ENCODE results near the gene CRELD2.

Gene CRELD2

DNA sequence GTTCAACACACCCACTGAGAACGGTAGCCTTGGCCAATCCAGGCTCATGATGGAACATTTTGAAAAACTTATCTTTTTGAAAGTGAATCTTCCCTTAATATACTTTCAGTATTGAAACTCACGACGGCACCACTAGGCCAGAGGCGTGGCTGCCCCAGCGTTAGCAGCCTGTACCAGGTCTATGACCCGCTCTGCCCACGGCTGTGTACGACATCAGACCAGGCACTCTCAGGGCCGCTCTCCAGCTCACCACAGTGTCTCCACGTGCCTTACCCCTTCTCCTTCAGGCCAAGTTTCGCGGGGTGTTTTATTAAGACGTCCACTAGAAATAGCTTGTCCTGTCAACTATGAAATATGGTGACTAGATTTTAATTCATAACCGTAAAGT, 31.4 kb upstream of the CRELD2 start:
- no peak for DNase-seq (ENCODE audit: low read depth in 1 of 2, low spot score in 1 of 2)

DNA sequence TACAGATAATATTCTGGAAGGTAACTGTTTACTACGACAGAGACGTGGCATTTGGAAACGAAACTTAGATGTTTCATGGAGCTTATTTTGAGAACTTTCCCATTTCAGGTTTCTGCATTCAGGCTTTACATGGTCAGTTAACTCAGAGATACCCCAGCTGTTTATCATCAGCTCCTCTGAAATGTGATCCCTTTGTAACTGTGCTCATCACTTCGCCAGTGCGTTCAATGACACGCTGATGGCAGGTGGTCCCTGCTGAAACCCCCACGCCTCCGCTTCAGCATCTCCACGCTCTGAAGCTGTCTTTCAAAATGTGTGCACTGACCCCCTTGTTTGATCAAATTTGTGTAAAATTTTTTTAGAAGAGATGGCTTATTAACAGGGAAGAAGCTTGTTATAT, 30.7 kb upstream of the CRELD2 start:
- DNase-seq (ENCODE audit: low read depth in 1 of 2, low spot score in 1 of 2) = no peak

DNA sequence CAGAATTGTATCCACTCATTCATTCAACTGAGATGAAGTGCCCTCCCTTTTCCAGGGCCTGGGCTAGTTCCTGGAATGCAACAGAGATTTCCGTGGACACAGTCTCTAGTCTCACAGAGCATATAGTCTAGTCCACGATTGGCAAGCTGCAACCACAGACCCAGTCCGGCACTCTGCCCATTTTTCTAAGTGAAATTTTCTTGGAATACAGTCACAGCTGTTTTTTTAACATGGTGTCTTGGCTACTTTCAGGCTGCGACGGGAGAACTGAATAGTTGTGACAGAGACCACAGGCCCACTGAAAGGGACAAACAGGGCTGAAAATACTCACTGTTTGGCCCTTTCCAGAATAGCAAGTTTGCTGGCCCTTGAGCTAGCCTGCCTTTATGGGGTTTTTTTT, 29.4 kb upstream of the CRELD2 start:
- DNase-seq (ENCODE audit: low read depth in 1 of 2, low spot score in 1 of 2) = no peak

DNA sequence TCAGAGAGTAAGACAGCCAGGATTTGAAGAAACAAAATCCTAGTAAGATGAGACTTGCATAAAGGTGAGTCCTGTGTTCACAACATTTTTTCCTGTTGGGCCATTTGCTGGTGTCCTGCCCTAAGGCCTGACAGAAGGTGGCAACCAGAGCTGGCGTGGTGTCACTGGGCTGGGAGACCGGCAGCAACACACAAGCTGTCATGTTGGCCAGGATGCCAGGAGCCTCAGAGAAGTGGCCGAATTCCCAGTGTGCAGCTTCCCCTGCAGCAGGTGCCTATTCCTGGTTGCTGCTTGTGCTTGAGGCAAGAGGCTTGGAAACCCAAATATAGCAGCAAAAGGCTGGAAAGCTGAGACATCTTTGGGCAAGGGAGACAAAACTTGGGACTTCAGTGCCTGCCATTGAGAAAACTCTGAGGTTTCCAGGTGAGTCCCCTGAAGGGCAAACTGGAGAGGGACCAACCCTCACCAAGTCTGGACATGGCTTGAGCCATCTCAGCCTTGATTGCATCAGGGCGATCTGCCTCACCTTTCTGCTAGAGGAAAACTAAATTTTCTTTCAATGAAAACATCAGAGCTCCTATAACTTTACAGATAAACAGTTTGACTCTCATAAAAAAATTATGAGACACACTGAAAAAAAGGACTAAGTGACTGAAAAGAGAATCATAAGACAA, 26.1 kb upstream of the CRELD2 start:
- DNase-seq (ENCODE audit: low read depth in 1 of 2, low spot score in 1 of 2) = no peak

DNA sequence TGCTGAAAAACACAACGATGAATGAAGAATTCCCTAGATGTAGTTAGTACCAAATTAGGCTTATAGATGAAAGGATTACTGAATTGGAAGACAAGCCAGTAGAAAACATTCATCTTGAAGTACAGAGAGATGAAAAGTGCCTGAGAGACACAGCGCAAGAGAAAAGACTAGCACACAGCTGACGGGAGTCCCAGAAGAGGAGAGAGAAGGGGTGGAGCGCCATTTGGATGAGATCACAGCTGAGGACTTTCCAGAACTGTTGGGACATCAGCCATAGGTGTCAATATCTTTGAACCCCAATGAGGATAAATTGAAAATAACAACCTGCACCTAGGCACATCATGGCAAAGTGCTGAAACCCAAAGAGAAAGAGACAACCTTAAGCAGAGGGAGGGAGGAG, 25.4 kb upstream of the CRELD2 start:
- no peak for DNase-seq (ENCODE audit: low read depth in 1 of 2, low spot score in 1 of 2)

DNA sequence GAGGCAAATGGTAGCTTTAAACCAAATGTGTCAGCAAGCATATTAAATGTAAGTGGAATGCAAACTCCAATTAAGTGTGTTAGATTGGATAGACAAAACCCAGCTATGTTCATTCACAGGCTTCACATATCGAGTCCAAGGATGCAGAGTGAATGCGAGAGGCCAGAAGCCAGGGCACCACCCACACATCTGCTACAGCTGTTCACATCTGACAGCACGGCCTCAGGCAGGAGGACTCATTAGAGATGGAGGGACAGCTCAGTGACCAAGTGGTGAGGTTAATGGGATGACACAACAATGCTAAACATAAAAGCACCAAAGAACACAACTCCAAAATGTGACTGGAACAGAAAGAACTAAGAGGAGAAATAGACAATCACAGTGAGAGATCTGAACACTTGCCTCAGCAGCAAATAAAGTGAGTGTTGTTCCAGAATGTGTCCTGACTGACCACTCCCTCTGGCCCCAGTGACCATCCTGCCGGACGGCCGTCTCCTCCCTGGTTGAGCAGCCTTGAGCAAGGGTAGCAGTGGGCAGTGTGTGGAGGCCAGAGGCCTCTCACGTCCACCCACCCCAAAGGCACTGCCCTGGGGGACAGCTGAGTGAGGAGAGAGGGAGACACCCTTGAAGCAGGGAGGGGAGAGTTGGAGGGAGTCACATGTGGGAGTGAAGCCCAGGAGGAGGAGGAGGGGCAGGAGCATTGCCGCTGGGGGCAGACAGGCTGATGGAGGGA, 23.9 kb upstream of the CRELD2 start:
- no peak for DNase-seq (ENCODE audit: low read depth in 1 of 2, low spot score in 1 of 2)

DNA sequence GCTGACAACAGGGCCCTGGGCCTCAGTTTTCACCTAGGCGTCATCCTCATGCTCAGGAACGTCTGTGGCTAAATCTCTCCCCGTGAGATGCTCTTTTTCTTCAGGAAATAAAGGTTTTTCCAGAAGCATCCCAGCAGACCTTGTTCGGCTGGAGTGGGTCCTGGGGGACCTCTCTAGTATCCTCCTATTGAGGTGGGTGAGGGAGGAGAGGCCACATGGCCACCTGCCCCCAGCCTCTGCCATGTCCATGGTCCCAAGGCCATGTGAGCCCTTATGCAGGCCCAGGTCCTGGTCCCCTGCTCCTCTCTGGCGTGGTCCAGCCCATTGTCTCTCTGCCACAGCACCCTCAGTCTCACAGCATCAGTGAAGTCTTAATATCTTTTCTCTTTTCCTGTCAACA, 22.2 kb upstream of the CRELD2 start:
- DNase-seq (ENCODE audit: low read depth in 1 of 2, low spot score in 1 of 2) = no peak

DNA sequence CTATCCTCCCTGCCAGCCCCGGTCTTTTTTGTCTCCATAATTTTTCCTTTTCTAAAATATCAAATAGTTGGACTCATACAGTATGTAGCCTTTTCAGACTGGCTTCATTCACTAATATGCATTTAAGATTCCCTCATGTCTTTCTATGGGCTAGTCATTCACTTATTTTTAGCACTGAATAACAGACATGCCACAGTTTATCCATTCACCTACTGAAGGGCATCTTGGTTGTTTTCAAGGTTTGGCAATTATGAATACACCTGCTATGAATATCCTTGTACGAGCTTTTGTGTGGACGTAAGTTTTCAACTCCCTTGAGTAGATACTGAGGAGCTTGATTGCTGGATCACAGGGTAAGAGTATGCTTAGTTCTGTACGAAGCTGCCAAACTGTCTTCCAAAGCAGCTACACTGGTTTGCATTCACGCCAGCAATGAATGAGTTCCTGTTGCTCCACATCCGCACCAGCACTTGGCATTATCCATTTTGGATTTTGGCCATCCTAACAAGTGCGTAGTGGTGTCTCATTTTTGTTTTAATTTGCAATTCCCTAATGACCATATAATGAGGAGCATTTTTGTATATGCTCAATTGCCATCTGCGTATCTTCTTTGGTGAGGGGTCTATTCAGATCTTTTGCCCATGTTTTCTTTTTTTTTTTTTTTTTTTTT, 21.3 kb upstream of the CRELD2 start:
- DNase-seq (ENCODE audit: low read depth in 1 of 2, low spot score in 1 of 2) = no peak

DNA sequence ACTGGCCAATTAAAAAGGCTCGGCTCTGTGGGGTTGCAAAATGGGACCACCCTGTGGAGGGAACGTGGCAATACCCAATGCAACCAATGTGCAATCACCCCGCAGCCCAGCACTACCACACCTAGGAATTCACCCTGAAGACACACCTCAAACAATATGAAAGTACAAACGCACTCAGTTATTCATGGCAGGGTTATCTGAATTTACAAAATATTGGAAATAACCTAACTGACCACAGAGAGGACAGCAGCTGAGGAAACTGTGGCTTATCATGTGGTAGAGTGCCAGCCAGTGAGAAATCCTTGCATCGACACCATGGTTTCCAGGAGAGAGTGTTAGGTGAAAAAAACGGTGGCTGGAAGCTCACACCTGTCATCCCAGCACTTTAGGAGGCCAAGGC, 18.9 kb upstream of the CRELD2 start:
- no peak for DNase-seq (ENCODE audit: low read depth in 1 of 2, low spot score in 1 of 2)

DNA sequence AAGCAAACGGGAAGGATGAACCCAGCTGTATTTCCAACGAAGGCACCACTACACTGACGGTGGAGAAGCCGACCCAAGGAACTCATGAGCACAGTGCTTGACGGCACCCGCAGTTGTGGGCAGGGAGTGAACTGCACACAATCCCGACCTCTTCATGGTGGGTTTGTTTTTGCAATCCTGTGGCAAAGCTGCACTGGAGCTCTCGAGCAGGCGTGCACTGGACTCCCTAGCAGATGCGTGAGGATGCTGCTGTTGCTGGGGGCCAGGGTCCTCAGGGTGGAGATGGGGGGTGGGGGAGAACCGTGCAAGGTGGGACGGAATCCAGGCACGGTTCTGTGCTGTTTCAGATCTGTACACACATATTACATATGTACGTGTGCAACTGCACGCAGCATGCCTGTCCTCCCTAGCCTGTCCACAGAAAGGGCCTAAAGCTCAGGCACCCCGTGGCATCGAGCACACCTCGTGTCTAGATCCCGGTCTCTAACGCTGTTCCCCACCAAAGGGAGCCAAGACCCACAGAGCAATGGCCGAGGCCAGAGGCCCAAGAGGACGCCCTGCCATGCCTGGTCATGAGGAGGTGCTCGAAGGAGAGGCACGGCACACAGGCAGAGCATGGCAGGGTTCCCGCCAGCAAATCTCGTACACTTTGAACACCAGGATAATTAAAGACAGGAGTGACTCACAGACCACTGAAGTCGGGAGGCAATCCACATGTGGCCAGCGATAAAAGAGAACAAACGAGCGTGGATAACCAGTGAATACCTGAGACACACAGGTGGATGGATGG, 17.8 kb upstream of the CRELD2 start:
- DNase-seq (ENCODE audit: low read depth in 1 of 2, low spot score in 1 of 2) = no peak

DNA sequence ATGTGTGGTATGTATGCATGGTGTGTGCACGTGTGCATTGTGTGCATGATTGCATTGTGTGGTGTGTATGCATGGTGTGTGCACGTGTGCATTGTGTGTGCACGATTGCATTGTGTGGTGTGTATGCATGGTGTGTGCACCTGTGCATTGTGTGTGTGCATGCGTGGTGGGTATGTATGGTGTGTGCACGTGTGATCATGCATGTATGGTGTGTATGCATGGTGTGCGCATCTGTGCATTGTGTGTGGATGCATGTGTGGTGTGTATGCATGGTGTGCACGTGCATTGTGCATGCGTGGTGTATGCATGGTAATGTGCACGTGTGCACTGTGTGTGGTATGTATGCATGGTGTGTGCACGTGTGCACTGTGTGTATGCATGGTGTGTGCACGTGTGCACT, 17.0 kb upstream of the CRELD2 start:
- no peak for DNase-seq (ENCODE audit: low read depth in 1 of 2, low spot score in 1 of 2)

DNA sequence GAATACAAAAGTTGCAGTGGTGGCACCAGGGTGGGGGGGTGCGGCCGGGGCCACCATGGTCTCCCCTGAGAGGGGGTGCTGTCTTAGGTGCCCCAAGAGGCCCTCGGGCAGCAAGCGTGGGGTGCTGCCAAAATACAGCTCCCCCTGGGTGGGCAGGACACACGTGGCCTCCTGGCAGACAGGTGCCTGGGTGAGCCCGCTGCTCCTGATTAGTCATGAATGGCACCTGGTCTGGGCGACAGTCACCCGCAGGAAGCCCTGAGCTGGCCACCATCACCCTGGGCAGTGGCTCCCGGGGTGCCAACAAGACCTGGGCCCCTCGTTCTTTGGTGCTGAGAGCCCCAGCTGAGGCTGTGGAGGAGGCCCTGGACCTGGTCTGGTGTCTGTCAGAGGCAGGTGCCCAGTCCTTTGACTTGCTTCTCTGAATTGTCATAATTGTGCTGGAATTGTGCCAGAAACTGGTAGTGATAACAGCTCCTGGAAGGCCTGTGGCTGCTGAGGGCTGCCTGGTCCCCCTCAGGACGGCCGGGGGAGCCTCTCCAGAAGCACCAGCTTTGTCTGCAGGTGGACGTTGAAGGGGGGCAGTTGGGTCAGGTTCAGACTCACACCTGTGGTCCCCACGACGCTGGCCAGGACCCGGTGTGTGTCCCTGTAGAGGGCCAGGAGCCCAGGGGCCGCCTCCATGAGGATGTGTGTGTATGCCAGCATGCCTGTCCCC, 15.0 kb upstream of the CRELD2 start:
- DNase-seq (ENCODE audit: low read depth in 1 of 2, low spot score in 1 of 2) = no peak

DNA sequence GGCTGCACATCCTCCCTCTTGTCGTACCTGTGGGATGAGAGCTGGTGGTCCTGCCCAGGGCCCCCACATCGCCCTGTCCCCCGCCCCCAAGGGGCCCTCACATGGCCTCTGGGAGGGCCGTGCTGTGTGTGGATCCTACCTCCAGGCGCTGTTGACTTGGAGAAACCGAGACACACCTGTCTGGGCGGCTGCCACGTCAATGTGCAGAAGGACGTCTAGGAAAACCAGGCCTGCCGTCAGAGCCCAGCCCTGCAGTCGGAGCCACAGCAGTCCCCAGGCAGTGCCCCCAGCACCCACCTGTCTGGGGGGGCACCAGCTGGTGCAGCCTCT, 14.4 kb upstream of the CRELD2 start:
- DNase-seq (ENCODE audit: low read depth in 1 of 2, low spot score in 1 of 2) = no peak

DNA sequence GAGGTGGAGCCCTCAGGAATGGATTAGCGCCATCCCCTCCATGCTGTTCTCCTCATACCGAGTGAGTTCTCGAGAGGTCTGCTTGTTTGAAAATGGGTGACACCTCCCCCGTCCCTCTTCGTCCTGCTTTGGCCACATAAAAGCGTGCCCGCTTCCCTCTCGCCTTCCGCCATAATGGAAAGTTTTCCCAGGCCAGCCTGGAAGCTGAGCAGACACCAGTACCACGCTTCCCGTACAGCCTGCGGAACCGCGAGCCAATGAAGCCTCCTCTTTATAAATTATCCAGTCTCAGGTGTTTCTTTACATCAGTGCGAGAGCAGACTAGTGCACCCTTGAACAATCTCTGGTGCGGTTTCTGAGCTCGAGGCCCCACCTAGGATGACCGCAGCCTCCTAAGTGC, 13.0 kb upstream of the CRELD2 start:
- no peak for DNase-seq (ENCODE audit: low read depth in 1 of 2, low spot score in 1 of 2)

DNA sequence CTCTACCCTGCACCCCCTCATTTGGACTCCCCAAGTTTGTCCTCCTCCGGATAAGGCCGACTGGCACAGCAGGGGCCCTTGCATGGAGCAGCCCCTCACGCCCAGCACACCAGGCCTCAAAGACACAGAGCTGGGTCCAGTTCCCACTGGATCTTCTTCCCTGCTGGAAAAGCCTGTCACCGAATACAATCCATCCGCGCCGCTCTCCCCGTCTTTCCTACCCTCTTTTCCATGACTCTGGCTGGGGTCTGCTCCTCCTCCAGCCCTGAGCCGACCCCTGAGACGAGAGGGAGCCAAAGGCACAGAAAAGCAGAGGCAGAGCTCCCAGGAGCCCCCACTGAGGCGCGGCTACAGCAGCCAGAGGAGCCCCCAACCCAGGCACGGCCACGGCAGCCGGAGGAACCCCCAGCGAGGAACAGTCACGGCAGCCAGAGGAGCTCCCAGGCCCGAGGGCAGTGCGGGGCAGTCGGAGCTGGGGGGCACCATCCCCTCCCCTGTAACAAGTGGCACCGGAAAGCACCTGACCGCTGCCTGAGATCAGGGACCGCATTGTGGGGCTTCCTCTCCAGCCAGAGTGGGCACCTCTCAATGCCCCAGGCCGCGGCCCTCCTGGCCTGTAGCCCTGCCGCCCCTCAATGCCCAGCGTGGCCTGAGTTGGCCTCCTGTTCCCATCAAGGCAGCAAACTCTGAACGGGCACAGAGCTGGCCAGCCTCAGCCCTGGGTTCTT, 12.2 kb upstream of the CRELD2 start:
- DNase-seq (ENCODE audit: low read depth in 1 of 2, low spot score in 1 of 2) = no peak

DNA sequence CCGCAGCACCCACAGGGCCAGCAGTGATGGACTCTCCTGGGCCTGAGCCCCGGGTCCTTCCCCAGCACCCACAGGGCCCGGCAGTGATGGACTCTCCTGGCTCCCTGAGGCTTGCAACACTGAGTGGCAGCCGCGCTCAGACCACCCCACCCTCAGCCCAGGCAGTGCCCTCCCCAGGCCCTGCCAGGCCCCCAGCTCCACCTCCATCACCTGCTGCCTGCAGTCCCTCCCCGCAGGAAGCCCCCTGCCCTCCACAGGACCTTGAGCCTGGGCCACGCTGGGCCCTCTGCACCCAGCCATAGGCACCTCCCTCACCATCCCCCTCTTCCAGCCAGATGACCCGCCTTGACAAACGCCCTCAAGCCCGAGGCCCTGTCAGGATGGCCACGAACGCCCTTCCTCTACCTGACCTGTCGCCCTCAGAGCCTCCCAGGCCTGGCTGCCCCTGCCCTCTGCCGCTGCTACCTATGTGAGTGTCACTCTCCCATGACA, 11.6 kb upstream of the CRELD2 start:
- no peak for DNase-seq (ENCODE audit: low read depth in 1 of 2, low spot score in 1 of 2)

DNA sequence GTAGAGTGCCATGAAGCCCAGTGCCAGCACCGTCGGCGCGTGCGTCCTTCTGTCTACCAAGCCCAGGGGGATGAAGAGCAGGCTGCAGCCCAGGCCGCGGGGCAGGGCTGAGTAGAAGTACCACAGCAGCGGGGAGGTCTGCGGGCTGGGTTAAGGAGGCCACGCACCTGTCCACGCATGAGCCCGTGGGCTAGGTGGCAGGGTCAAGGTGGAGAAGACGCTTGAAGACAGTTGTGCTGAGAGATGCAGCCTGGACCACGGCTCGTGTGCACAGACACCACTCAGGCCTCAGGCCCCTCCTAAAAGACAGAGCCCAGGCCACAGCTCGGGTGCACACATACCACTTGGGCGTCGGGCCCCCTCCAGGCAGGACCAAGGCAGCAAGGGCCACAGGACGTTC, 10.6 kb upstream of the CRELD2 start:
- no peak for DNase-seq (ENCODE audit: low read depth in 1 of 2, low spot score in 1 of 2)

DNA sequence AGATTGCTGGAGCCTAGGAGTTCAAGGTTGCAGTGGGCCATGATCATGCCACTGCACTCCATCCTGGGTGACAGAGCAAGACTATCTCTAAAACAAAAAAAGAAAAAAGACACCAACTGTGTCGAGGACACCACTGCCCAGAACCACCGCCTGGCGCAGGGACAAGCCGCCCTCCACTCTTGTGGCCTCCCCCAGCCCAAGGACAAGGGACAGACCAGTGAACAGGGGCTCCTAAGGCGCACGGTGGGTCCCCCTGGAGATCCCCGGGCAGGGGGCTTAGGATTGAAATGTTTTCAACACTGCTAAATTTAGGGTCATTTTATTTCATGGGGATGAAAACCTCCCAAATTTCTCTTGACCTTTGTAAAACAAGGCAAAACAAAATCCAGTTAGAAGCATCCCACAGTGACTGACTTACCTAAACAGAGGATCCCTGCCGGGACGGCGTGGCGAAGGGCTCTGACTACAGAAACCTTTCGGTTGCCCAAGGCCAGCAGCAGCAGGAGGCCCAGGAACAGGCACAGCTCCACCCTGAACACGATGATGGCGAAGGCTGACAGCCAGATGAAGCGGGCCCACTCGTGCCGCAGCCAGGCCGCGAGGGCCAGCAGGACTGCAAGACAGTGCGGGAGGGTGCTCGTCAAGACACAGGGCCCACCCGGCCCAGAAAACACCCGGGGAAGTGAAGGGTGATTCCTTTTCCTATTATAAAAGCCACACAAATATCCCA, 8.8 kb upstream of the CRELD2 start:
- no peak for DNase-seq (ENCODE audit: low read depth in 1 of 2, low spot score in 1 of 2)

DNA sequence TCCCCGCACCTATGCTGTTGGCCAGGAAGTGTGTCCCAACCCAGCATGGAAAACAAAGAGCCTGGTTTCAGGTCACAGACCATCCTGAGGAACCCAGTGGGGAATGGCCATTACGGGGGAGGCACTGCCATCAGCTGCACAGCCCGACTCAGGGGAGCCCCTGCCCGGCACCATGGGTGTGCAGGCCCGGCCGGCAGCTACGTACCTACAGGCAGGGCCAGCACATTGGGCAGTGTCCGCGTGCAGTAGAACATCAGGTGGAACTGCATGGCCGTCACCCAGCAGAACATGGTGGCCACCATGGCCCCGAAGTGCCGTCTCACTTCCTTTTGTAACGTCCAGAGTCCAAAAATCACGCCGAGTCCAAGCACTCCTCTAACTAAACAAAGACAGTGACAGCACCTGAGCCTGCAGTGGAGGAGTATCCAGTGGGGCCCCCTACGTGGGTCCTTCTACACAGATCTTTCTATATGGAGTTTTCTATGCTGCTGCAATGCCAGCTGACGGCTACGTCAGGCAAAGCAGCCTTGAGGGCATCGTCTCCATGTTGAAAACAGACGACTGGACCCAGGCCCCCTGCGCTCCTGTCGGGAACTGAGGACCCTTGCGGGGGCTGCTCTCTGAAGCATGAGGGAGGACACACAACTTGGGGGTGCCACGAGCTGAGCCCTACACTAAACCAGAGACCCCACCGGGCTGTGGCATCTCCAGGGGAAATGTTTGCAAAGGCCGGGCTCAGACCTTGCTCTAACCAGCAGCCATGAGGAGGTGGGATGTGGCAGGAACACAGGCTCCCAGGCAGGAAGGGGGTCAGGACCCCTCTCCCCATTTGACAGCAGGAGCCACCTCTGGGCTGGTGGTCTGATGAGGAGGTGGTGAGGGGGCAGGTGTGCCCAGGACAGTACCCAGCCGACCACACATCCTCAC, 7.9 kb upstream of the CRELD2 start:
- DNase-seq (ENCODE audit: low read depth in 1 of 2, low spot score in 1 of 2) = no peak
